IPS DF 4.7 (cell line): ENCODE measurements around the gene SACS.

Experiments
- DNase-seq: peaks from one replicate; pipeline ENCODE4 v3.0.0-alpha.2; 2013; ENCODE audit warnings: low spot score; ENCODE audit errors: extremely low read depth

The SACS gene

GRCh38 chr13:23289917-23290357 lies 143.6 kb downstream of the SACS start:
- no peak for DNase-seq

- DNase-seq: no peak
These were observed 144.5 kb downstream of the SACS start for GRCh38 chr13:23288995-23289394.

- DNase-seq: no peak
These were observed 144.9 kb downstream of the SACS start for GRCh38 chr13:23288564-23288963.

GRCh38 chr13:23279321-23279720 lies 154.2 kb downstream of the SACS start:
- DNase-seq: no peak
